Thyroid gland (tissue), 4 donors: ENCODE data around the gene SMURF2. TPM values are rescaled to one million over a fixed set of nuclear protein-coding genes. Genes with fewer than 3 reads are reported as not detected.

ENCODE experiments used
- DNase-seq, 2 donors: peaks; one replicate each; pipeline ENCODE4 v3.0.0-alpha.2; 2019
- H3K27ac ChIP-seq, 3 donors: fragments of 200-600 bp; sonication (generic); 1 replicate in 2 of 3; 2 replicates in 1 of 3; pipeline ENCODE4 v1.5.1; 2016 to 2019; ENCODE audit warnings: mild to moderate bottlenecking in 1 of 3, moderate library complexity in 1 of 3
- H3K27me3 ChIP-seq: fragments of 200-600 bp; sonication (generic); one replicate; pipeline ENCODE4 v1.5.1; 2019
- H3K36me3 ChIP-seq, 2 donors: fragments of 200-600 bp; sonication (generic); one replicate each; pipeline ENCODE4 v1.5.1; 2016 to 2019
- H3K4me1 ChIP-seq, 2 donors: fragments of 200-600 bp; sonication (generic); one replicate each; pipeline ENCODE4 v1.5.1; 2017 to 2019
- H3K4me3 ChIP-seq, 3 donors: fragments of 200-600 bp; sonication (generic); replicated peaks in 1 of 3; 1 replicate in 2 of 3; 2 replicates in 1 of 3; pipeline ENCODE4 v1.5.1; 2016; ENCODE audit warnings: mild to moderate bottlenecking in 1 of 3
- H3K9me3 ChIP-seq: fragments of 200-600 bp; sonication (generic); one replicate; pipeline ENCODE4 v1.5.1; 2017
- POLR2A ChIP-seq, 2 donors: fragments of 450-650 bp; IDR thresholded peaks; one replicate each; pipeline ENCODE4 v1.6.1; 2017; ENCODE audit warnings: antibody characterized with exemption in 2 of 2, mild to moderate bottlenecking in 2 of 2, moderate library complexity in 1 of 2
- WGBS, 2 donors: methylation state at CpG; one replicate each; pipeline ENCODE4 v1.1.5; 2017; 5-methylcytosine and 5-hydroxymethylcytosine counted together
- intact Hi-C: fragments of 100-400 bp; cut with DNase I; formaldehyde crosslinking; loops from one replicate; pipeline ENCODE4 v1.15.1; 2023
- total RNA-seq, 4 donors: library from RNA; depleted of rRNA; stranded (reverse); fragments of >200 nt; gene quantifications; one replicate each; pipeline ENCODE4 v1.2.3, GENCODE V29; 2016
- TF ChIP-seq, protein P1 (sequence below), 6 experiments: fragments of 200-600 bp in 3 of 6; fragments of 450-650 bp in 3 of 6; sonication (generic) in 3 of 6; IDR thresholded peaks; one replicate each; pipeline ENCODE4 v1.5.1; 2016 to 2019; ENCODE audit warnings: antibody characterized with exemption in 6 of 6, mild to moderate bottlenecking in 2 of 6, inconsistent platforms in 1 of 6, moderate library complexity in 1 of 6

Gene SMURF2
- total RNA-seq, 4 donors from 2014 or later = 26.3 to 39.0 (median 29.6) TPM

DNA sequence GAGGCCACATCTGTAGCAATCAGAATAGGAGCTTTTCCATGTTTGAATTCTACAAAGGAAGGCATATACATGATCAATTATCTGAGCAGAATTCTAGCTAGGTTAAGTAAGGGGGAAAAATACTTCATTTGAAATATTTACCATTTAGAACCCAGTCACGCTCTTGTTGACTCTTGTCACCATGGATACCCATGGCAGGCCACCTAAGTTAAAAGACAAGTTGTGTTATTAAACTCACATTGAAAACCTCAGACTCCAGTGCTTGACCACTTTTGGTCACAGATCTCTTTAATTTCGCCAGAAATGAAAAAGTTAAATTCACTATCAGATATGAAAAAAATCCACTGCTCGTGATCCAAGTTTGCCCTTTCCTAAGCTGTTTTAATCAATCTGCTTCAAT is 160.1 kb downstream of the SMURF2 start:
- H3K27me3 ChIP-seq = no peaks in the 10 kb centered on the region
- no peak overlapping the region for H3K27ac ChIP-seq
- 86 to 90% methylated on average over 3 of the region's 3 CpGs for WGBS, 2 donors
- no peak overlapping the region for H3K4me3 ChIP-seq
- intact Hi-C loops = loop anchor here (5.0 kb wide), 1 partner anchor 145 kb away; no protein-coding TSS in a partner anchor
- H3K36me3 ChIP-seq = peaks cover 67 to 69% of the 10 kb centered on the region in 2 donors
- H3K9me3 ChIP-seq = no peaks in the 10 kb centered on the region
- DNase-seq = no peak
- H3K4me1 ChIP-seq = peaks cover 11 to 49% of the 10 kb centered on the region in 2 donors
- TF ChIP-seq, protein P1, sequence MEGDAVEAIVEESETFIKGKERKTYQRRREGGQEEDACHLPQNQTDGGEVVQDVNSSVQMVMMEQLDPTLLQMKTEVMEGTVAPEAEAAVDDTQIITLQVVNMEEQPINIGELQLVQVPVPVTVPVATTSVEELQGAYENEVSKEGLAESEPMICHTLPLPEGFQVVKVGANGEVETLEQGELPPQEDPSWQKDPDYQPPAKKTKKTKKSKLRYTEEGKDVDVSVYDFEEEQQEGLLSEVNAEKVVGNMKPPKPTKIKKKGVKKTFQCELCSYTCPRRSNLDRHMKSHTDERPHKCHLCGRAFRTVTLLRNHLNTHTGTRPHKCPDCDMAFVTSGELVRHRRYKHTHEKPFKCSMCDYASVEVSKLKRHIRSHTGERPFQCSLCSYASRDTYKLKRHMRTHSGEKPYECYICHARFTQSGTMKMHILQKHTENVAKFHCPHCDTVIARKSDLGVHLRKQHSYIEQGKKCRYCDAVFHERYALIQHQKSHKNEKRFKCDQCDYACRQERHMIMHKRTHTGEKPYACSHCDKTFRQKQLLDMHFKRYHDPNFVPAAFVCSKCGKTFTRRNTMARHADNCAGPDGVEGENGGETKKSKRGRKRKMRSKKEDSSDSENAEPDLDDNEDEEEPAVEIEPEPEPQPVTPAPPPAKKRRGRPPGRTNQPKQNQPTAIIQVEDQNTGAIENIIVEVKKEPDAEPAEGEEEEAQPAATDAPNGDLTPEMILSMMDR (IDR thresholded peaks at IDR 0.05) = no peak
- TF ChIP-seq POLR2A (IDR thresholded peaks at IDR 0.05) = no peak

DNA sequence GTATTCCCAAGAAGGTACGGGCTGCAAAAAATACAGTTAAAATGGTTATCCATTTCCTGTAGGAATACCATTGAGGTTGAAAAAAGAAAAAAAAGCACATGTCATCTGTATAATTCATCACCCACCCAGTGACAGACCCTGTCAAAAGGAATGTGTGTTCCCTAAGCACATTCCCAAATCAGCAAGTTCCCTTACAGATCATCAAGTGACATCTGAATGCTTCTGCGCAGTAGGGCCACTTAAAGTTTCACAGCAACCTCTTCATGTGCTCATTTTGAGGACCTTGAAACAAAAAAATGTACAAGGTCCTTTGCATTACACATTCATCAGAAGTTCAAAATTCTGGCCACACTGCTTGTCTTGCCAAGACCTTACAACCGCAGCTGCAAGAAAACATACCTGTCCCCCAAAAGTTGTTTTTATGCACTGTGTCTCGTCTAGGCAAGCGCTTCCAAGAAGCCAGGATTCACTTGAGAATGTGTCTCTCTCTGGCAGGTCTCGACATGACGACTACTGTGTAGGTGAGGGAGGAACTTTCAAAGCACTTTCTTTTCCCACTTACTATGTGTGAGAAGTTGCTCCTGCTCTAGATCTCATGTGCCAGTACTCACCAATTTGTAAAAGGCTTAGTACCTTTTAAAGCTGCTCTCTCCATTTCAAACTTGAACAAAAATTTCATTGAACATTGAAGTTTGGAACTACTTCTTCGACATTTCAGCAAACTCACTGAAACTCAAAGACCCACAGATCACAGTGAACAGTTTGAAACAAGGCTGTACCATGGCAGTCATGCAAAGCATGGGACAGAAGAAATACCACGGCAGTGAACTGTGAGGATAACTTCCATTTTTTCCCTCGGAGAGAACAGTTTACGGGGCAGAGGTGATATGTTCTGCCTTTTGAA is 161.0 kb downstream of the SMURF2 start:
- Histone ChIP-seq H3K4me1 (peaks cover 13 to 50% of the 10 kb centered on the region in 2 donors), H3K36me3 (peaks cover 67 to 69% of the 10 kb centered on the region in 2 donors), H3K4me3 (no peak overlapping the region), H3K27me3 (no peaks in the 10 kb centered on the region), H3K27ac (no peak overlapping the region), H3K9me3 (no peaks in the 10 kb centered on the region)
- WGBS, 2 donors = 85 to 89% methylated on average over 11 of the region's 11 CpGs
- DNase-seq = no peak
- TF ChIP-seq, protein P1 (IDR thresholded peaks at IDR 0.05) = no peak
- no peak for TF ChIP-seq POLR2A (IDR thresholded peaks at IDR 0.05)
- intact Hi-C loops = loop anchor here (5.0 kb wide), 1 partner anchor 146 kb away; no protein-coding TSS in a partner anchor

DNA sequence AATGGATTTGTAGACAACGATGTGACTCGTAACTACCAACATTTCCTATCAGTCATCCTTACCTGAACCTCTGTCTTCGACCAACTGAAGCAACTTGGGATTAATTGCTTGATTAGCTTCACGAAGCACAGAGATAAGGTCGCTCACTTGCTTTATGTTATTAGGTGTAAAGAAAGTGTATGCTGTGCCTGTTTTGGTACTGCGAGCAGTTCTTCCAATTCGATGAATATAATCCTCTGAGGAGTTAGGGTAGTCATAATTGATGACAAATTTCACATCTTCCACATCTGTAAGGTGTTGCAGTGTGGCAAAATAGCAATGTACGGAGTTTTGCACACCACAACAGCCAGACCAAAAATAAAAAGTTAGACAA is 161.6 kb downstream of the SMURF2 start:
- intact Hi-C loops = loop anchor here (5.0 kb wide), 1 partner anchor 147 kb away; no protein-coding TSS in a partner anchor
- Histone ChIP-seq H3K4me1 (peaks cover 20 to 56% of the 10 kb centered on the region in 2 donors), H3K27ac (no peak overlapping the region), H3K27me3 (no peaks in the 10 kb centered on the region), H3K4me3 (no peak overlapping the region), H3K36me3 (peaks cover 67 to 69% of the 10 kb centered on the region in 2 donors), H3K9me3 (no peaks in the 10 kb centered on the region)
- 90 to 95% methylated on average over 8 of the region's 8 CpGs for WGBS, 2 donors
- no peak for DNase-seq
- TF ChIP-seq POLR2A (IDR thresholded peaks at IDR 0.05) = no peak
- TF ChIP-seq, protein P1 (IDR thresholded peaks at IDR 0.05) = no peak

DNA sequence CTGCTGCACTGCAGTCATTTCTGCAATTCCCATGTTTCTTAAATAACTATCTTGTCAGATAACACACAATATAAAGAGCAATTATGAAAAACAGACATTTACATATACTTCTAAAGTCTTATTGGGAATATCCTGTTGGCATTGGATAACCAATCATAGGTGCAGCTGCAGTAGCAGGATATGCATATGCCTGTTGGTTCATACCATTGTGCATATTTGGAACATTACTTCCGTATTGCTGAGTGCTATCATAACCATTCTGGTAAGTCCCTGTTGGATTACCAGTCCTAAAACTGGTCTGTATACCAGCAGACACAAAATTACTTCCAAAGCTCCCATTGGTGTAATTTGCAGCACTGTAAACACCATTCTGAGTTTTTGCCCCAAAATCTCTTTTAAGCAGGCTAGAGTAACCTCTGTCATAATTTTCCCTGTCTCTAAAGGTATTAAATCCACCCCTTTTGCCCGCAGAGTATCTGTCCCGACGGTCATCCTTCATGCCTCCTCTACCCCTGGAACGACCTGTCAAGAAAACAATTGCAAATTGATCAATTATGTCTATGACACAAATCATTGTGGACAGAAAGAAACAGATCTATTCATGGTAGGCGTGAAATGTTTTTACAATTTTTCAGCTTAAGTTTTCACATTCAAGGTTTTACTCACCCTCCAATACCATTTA is 162.2 kb downstream of the SMURF2 start:
- no peak for DNase-seq
- Histone ChIP-seq H3K27ac (no peak overlapping the region), H3K36me3 (peaks cover 67 to 69% of the 10 kb centered on the region in 2 donors), H3K4me3 (no peak overlapping the region), H3K9me3 (no peaks in the 10 kb centered on the region), H3K27me3 (no peaks in the 10 kb centered on the region), H3K4me1 (peaks cover 21 to 61% of the 10 kb centered on the region in 2 donors)
- 90 to 94% methylated on average over 6 of the region's 6 CpGs for WGBS, 2 donors
- intact Hi-C loops = loop anchor here (5.0 to 10.0 kb wide), 2 partner anchors 147 to 195 kb away; no protein-coding TSS in a partner anchor
- no peak for TF ChIP-seq POLR2A (IDR thresholded peaks at IDR 0.05)
- TF ChIP-seq, protein P1 (IDR thresholded peaks at IDR 0.05) = no peak
